Fibroblast of mammary gland (primary cell): ENCODE data around the gene GNAI1.

ENCODE experiments used
- DNase-seq: peaks from one replicate; pipeline ENCODE4 v3.0.0-alpha.2; 2010; ENCODE audit warnings: low read depth
- H3K4me3 ChIP-seq: 2 replicates; pipeline ENCODE4 v1.5.1; 2011; ENCODE audit warnings: low read depth, mild to moderate bottlenecking, low read length, moderate library complexity; ENCODE audit not compliant: control insufficient read depth
- TF ChIP-seq, protein P1 (sequence below): conservative IDR thresholded peaks from 2 replicates; pipeline ENCODE4 v1.5.1; 2011; ENCODE audit warnings: low read depth, low read length, inconsistent platforms; ENCODE audit not compliant: control insufficient read depth, insufficient read depth

The GNAI1 gene

DNA sequence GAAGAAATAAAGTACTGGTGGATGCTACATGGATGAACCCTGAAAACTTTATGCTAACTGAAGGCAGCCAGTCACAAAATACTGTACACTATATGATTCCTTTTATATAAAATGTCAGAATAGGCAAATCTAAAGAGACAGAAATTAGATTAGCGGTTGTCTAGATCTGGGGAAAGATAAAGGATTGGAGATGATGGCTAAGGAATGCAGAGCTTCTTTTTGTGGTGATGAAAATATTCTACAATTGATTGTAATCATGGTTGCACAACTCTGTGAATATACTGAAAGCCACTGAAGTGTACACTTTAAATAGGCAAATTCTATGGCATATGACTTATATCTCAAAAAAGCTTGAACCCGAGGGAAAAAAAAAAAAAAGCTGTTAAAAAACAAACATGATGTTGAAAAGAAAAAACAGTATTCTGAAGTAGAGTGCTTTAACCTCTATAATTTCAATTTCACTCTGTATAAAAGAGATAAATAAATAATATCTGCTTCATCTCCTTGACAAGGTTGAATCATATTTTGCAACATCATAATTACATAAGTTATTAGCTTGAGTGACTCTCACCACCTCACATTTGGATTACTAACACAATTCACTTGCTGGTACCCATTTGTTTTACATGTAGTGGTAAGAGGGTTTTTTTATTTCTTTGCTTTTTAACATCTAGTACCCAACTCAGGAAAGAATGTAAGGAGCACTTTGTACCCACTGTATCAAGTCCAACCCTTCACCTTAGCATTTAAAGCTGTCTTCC is 2.8 kb upstream of the GNAI1 start:
- no peak overlapping the region for H3K4me3 ChIP-seq
- TF ChIP-seq, protein P1, sequence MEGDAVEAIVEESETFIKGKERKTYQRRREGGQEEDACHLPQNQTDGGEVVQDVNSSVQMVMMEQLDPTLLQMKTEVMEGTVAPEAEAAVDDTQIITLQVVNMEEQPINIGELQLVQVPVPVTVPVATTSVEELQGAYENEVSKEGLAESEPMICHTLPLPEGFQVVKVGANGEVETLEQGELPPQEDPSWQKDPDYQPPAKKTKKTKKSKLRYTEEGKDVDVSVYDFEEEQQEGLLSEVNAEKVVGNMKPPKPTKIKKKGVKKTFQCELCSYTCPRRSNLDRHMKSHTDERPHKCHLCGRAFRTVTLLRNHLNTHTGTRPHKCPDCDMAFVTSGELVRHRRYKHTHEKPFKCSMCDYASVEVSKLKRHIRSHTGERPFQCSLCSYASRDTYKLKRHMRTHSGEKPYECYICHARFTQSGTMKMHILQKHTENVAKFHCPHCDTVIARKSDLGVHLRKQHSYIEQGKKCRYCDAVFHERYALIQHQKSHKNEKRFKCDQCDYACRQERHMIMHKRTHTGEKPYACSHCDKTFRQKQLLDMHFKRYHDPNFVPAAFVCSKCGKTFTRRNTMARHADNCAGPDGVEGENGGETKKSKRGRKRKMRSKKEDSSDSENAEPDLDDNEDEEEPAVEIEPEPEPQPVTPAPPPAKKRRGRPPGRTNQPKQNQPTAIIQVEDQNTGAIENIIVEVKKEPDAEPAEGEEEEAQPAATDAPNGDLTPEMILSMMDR, result no peak
- DNase-seq, result no peak

DNA sequence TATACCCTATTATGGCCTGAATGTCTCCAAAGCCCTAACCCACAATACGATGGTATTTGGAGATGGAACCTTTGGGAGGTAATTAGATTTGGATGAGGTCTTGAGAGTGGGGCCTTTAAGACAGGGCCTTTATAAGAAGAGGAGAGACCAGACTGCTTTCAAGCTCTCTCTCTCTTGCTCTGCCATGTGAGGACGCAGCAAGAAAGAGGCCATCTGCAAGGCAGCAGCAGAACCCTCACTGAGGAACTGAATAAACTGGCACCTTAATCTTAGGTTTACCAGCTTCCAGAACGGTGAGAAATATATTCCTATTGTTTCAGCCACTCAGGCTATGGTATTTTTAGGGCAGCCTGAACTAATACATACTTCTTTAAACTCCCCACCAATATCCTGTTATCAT is 2.0 kb upstream of the GNAI1 start:
- H3K4me3 ChIP-seq, result no peak overlapping the region
- no peak for DNase-seq
- TF ChIP-seq, protein P1, result no peak

DNA sequence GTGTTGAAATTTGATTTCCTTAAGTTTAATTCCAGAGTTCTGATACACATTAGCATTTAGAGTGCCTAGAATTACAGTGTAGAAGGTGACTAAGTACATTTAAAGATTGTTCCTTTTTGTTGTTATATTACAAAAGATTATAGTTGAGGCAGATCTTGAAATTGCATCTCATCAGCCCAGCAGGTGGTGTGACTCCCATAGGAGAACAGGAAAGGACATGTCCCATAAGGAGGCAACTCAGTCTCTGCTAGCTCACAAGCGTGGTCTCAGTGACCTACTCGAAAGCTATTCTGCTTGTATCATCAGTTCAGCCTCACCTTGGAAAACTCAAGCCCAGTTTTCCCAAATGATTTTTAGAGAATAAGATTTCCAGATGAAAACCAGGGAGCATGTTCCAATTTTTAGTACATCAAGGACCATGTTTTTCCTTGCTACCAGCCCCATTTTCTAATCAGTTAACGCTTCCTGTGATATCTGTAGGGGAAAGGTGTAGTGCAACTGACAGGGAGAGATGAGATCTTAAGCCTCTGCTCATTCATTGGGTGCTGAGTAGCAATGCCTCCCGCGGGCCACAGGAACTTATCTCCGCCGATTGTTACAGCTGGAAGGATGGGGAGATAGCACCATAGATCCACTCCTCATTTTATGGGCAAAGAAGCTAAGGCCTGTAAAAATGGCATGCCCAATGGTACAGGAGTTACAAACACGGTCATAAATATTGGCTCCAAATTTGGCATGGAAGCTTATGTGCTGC is 1.1 kb upstream of the GNAI1 start:
- H3K4me3 ChIP-seq, result no peak overlapping the region
- DNase-seq, result peak; percentile 50
- TF ChIP-seq, protein P1, result peak; percentile 18

DNA sequence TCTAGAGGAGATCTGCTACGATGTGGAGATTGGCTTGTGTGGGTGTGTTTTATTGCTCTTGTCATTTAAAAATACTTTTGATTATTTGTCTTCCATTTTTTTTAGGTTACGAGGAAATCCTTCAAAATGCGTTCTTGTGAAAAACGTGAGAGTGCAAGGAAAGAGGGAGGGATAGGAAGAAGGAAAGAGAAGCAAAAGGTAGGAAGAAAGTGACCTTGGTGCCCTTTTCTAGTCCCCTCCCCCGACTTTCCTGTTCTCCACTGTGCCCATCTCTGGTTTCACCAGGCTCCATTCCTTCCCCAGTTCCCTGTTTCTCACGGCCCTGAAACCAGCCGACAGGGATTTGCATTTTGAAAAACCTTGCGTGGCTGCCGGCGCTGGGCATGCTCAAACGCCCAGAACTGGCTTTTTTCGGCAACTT is 506 bp upstream of the GNAI1 start:
- peak overlapping the region; percentile 55 for H3K4me3 ChIP-seq

DNA sequence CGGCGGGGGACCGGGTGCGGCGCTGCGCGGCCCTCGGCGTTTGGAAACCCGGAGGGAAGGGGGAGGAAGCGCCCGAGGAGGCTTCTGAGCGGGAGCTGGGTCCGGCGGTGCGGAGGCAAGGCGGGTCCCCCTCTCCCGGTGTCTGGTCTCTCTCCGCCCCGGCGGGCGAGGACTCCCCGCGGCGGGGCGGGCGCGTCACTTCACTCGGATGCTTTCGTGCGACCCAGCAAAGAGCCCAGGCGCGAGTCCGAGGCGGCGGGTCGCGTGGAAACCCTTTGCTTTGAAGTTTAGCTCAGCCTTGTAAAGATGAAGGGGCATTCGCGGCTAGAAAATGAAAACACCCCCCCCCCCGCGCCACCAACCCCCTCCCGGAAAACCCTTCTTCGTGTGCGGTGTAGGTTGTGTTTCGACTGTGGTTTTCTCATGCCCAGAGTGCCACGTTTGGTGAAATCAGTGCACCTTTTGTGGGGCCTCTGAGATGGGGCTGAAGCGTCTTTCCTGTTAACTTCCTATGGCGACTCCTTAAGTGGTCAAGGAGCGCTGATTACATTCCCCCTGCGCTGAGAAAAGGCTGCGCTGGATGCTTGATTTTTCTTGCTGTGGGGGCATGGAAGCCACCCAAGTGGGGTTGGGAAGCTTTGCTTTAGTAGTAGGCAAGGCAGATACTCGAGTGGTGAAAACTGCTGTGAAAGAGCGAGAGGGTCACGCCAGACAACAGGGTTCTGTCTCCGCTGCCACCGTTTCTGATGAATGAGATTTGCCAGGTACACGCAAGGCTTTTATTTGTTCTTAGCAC is 876 bp downstream of the GNAI1 start:
- TF ChIP-seq, protein P1, result no peak
- peak overlapping the region; percentile 94 for H3K4me3 ChIP-seq
- DNase-seq, result peak; percentile 23

More for the DNA sequence above, 506 bp upstream of the GNAI1 start:
- no peak for DNase-seq
- TF ChIP-seq, protein P1, result no peak

DNA sequence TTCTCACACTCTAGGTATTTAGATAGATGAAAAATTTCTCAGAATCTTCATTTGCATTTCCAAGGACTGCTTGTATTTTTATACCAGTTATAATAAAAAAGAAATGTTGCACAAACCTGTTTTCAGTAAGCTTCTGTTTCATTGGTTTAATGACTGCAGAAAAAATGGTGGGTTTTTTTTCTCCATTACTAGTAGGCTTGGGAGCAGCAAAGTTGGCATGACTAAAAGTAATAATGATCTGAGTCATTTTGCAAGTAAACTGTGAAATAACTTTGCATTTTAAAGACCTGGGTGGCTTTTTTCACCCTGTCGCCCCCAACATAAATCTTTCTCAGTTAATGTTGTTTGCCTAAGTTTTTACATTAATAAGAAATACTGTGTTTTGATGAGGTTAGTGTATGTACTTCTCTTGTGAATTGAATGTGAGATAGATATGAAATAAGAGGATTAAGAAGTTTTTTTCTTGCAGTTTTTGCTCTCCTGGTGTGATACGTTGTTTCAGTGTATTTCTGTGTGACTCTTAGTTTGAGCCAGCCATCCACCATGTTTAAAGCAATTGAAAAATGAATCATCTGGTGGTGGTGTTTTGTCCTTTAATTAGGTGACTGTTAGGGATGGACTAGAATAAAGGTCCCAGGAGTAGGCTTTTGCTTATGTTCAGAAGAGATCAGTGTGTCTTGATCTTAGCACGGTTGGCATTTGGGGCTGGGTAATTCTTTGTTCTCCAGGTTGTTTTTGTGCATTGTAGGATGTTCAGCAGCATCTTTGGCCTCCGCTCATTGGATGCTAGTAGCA is 1.8 kb downstream of the GNAI1 start:
- TF ChIP-seq, protein P1, result no peak
- peak; percentile 71 for DNase-seq

More for the DNA sequence above, 1.8 kb downstream of the GNAI1 start:
- peak overlapping the region; percentile 94 for H3K4me3 ChIP-seq
